ENCODE measurements around the gene HERC6. TPM values are rescaled to one million over a fixed set of nuclear protein-coding genes. Genes with fewer than 3 reads are reported as not detected.
"Not testable (repeated sequence)": the region's sequence is repeated elsewhere in the genome, so short reads cannot be mapped to it uniquely, and the experiment has no call there.

The HERC6 gene
- total RNA-seq (21.5 TPM), polyA plus RNA-seq (10 to 100 TPM; 21.2 to 37.6 (median 26.6) TPM)

DNA sequence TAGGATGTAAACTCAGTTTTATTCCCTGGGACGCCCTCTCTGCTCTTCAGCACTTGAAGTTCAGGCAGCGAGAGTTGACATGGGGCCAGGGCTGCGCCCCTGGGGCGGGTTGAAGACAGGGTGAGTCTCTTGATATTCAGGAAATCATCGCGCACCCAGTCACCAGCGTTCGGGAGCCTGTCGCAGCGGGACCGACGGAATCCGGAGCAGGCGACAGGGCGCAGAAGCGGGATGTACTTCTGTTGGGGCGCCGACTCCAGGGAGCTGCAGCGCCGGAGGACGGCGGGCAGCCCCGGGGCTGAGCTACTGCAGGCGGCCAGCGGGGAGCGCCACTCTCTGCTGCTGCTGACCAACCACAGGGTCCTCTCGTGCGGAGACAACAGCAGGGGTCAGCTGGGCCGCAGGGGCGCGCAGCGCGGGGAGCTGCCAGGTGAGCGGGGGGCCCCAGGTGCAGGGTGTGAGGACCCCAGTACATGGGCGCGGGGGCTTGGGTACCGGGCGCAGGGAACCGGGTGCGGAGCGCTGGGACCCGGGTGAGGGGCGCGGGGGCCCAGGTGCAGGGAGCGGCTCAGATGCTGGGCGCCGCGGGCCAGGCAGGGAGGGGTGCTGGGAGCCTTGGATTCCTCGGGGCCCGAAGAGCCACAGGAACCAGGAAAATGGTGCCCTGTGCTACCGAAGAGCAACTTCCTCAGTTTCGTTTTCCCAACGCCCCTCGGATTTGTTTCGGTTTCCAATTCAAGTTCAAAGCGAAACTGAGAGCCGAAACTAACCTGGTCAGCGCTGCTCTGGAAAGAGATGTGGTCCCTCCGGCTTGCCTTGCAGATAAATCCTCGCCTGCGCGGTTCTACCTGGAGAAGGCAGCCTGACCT is at the start of gene HERC6:
Gene HERC6 (plus strand): TSS at position 162 of the 869 bp plus-strand sequence. CDS start 70 bp downstream, at position 232.
- DNase-seq = peak; percentile 70 to 94 (median 74)
- Mint-ChIP-seq H3K27me3 (peaks cover 4% of the 10 kb centered on the region), H3K4me3 (peak within 1 kb of the TSS; percentile 87 to 97 (median 95)), H3K27ac (peak within 1 kb of the TSS; percentile 94 to 98 (median 96)), H3K36me3 (peaks cover 6% of the 10 kb centered on the region), H3K9me3 (no peaks in the 10 kb centered on the region), H3K4me1 (peaks cover 14 to 51% (median 43%) of the 10 kb centered on the region in 4 donors)
- Histone ChIP-seq H3K9me3 (ENCODE audit: control insufficient read depth in 2 of 2, low read length in 2 of 2) (no peaks in the 10 kb centered on the region), H3K36me3 (ENCODE audit: control insufficient read depth, insufficient read depth, low read length) (peaks cover 3% of the 10 kb centered on the region), H3K4me3 (ENCODE audit: low read depth, low read length) (peak within 1 kb of the TSS; percentile 95), H3K4me1 (ENCODE audit: control insufficient read depth, insufficient read depth, low read length, poor library complexity, severe bottlenecking) (peaks cover 37% of the 10 kb centered on the region), H3K27me3 (ENCODE audit: control insufficient read depth, insufficient read depth, low read length) (no peaks in the 10 kb centered on the region), H3K27ac (ENCODE audit: insufficient read depth, low read length, poor library complexity, severe bottlenecking) (peak within 1 kb of the TSS; percentile 92)
- peak; percentile 49 to 54 for ATAC-seq (ENCODE audit: low read depth in 2 of 2)

DNA sequence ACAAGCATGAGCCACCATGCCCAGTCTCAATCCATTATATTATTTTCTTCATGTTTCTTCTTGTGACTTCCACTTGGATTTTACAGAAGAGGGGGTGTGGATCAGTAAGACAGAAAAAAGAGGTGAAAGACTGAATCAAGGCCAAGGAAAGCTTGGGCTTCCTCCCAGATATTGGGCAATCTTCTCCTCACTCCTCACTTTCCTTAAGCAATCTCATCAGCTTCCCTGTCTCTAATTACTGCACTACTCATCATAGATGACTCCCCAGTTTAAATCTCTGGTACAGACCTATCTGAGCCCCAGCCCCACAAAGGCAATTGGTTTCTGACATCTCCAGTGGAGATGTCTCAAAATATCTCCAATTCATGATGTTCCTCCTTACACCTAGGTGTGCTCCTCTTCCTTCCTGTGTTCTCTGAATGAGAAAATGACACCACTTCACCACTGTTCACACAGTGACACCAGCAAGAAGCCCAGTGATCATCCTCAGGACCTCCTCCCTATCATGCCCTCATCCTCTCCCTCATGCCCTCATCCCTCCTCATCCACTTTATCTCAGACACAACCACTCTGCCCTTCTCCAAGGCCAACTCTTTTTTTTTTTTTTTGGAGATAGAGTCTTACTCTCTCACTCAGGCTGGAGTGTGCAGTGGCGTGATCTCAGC is 44.8 kb upstream of the HERC6 start:
- Mint-ChIP-seq H3K4me1 (peaks cover 0 to 5% (median 0%) of the 10 kb centered on the region in 4 donors), H3K9me3 (peaks cover 0 to 1% (median 0%) of the 10 kb centered on the region in 7 donors), H3K27me3 (peaks cover 13% of the 10 kb centered on the region), H3K36me3 (peaks cover 3% of the 10 kb centered on the region), H3K4me3 (no peak overlapping the region), H3K27ac (no peak overlapping the region)
- ATAC-seq (ENCODE audit: low read depth in 2 of 2) (no peak), DNase-seq (peak in 1 of 3 donors; percentile 33)
- H3K4me1 ChIP-seq (ENCODE audit: control insufficient read depth, insufficient read depth, low read length, poor library complexity, severe bottlenecking) = no peaks in the 10 kb centered on the region
- H3K27me3 ChIP-seq (ENCODE audit: control insufficient read depth, insufficient read depth, low read length) = no peaks in the 10 kb centered on the region
- no peak overlapping the region for H3K4me3 ChIP-seq (ENCODE audit: low read depth, low read length)
- H3K9me3 ChIP-seq (ENCODE audit: control insufficient read depth in 2 of 2, low read length in 2 of 2) = no peaks in the 10 kb centered on the region
- no peak overlapping the region for H3K27ac ChIP-seq (ENCODE audit: insufficient read depth, low read length, poor library complexity, severe bottlenecking)
- no peaks in the 10 kb centered on the region for H3K36me3 ChIP-seq (ENCODE audit: control insufficient read depth, insufficient read depth, low read length)

DNA sequence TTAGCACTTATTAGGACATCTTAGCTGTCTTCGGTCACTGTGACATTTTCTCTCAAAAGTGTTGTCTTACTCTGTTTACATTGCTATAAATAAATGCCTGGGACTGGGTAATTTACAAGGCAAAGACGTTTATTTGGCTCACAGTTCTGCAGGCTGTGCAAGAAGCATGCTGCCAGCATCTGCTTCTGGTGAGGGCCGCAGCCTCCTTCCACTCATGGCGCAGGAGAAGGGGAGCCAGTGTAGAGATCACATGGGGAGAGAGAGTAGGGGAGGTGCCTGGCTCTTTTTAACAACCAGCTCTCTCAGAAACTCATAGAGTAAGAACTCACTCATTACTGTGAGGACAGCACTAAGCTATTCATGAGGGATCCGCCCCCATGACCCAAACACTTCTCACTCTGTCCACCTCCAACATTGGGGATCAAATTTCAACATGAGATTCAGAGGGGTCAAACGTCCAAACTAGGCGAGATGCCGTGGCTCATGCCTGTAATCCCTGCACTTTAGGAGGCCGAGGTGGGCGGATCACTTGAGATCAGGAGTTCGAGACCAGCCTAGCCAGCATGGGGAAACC is 43.5 kb upstream of the HERC6 start:
- ATAC-seq (ENCODE audit: low read depth in 2 of 2) (no peak), DNase-seq (no peak)
- peaks cover 13% of the 10 kb centered on the region for H3K27me3 Mint-ChIP-seq
- H3K9me3 Mint-ChIP-seq = peaks cover 0 to 1% (median 0%) of the 10 kb centered on the region in 7 donors
- peaks cover 0 to 5% (median 0%) of the 10 kb centered on the region in 4 donors for H3K4me1 Mint-ChIP-seq
- Histone ChIP-seq H3K9me3 (ENCODE audit: control insufficient read depth in 2 of 2, low read length in 2 of 2) (no peaks in the 10 kb centered on the region), H3K4me1 (ENCODE audit: control insufficient read depth, insufficient read depth, low read length, poor library complexity, severe bottlenecking) (no peaks in the 10 kb centered on the region), H3K4me3 (ENCODE audit: low read depth, low read length) (no peak overlapping the region), H3K27me3 (ENCODE audit: control insufficient read depth, insufficient read depth, low read length) (no peaks in the 10 kb centered on the region), H3K36me3 (ENCODE audit: control insufficient read depth, insufficient read depth, low read length) (no peaks in the 10 kb centered on the region), H3K27ac (ENCODE audit: insufficient read depth, low read length, poor library complexity, severe bottlenecking) (no peak overlapping the region)
- H3K36me3 Mint-ChIP-seq = peaks cover 3% of the 10 kb centered on the region
- H3K27ac Mint-ChIP-seq = no peak overlapping the region
- no peak overlapping the region for H3K4me3 Mint-ChIP-seq

DNA sequence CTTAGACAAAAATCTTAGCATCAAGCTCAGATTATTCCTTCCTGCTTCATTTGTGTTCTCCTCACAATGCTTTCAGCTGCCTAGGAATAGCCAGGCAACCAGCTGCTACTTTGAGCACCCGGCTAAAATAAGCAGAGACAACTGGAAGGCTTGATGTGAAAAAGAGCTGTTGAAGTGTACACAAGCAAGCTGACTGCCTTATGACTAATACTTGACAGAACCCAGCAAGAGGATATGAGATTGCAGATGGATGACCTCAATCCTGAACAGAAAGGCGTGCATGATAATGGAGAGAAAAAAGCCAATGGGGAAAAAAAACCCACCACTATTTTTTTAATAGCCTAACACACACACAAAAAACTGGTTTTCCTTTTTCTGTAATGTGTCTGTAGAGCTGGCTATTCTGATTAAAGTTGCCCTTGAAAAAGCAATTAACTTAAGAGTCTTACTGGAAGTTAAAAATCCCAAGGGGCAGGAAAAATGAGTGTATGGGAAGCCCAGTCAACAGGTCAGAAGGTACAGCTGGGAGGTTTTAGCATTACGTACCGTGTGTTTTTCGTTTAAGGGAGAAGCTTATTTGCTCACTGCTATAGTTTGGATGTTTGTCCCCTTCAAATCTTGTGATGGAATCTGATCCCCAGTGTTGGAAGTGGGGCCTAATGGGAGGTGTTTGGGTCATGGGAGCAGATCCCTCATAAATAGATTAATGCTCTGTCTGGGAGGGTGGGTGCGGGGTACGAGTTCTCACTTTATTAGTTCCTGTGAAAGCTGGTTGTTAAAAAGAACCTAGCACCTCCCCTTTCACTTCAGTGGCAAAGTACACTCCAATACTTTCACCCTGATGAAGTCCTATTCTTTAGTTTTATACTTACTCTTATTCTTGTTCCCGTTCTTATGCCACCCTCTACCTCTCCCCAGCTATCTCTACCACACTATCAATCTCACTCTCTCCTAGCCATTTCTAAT is 37.1 kb upstream of the HERC6 start:
- no peak for ATAC-seq (ENCODE audit: low read depth in 2 of 2)
- H3K4me1 Mint-ChIP-seq = no peaks in the 10 kb centered on the region
- Histone ChIP-seq H3K27me3 (ENCODE audit: control insufficient read depth, insufficient read depth, low read length) (no peaks in the 10 kb centered on the region), H3K4me3 (ENCODE audit: low read depth, low read length) (no peak overlapping the region), H3K36me3 (ENCODE audit: control insufficient read depth, insufficient read depth, low read length) (no peaks in the 10 kb centered on the region), H3K27ac (ENCODE audit: insufficient read depth, low read length, poor library complexity, severe bottlenecking) (no peak overlapping the region), H3K4me1 (ENCODE audit: control insufficient read depth, insufficient read depth, low read length, poor library complexity, severe bottlenecking) (no peaks in the 10 kb centered on the region), H3K9me3 (ENCODE audit: control insufficient read depth in 2 of 2, low read length in 2 of 2) (no peaks in the 10 kb centered on the region)
- H3K4me3 Mint-ChIP-seq = no peak overlapping the region
- no peak overlapping the region for H3K27ac Mint-ChIP-seq
- no peaks in the 10 kb centered on the region for H3K9me3 Mint-ChIP-seq
- DNase-seq = no peak
- H3K27me3 Mint-ChIP-seq = peaks cover 7% of the 10 kb centered on the region
- no peaks in the 10 kb centered on the region for H3K36me3 Mint-ChIP-seq

DNA sequence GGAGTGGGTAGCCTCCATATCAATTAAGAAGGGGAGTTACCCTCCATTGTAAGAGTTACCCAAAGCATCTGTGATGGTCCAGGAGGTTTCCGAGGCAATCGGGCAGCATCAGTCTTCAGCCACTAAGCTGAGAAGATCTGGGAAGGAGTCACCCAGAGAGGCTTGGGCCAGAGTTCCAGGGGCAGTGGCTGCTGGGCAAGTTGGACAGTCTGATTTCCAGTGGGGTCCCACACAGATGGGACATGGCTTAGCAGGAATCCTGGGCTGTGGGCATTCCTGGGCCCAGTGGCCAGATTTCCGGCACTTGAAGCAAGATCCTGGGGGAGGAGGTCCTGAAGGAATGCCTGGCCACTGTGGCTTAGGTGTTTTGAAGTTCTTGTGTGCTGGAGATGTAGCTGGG is 31.8 kb upstream of the HERC6 start:
- H3K9me3 Mint-ChIP-seq; H3K36me3 ChIP-seq (ENCODE audit: control insufficient read depth, insufficient read depth, low read length): not testable (repeated sequence)

DNA sequence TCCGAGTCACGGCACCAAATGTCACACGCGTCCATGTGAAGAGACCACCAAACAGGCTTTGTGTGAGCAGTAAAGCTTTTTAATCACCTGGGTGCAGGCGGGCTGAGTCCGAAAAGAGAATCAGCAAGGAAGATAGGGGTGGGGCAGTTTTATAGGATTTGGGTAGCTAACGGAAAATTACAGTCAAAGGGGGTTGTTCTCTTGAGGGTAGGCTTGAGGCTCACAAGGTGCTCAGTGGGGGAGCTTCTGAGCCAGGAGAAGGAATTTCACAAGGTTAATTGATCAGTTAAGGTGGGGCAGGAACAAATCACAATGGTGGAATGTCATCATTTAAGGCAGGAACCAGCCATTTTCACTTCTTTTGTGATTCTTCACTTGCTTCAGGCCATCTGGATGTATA is 29.9 kb upstream of the HERC6 start:
- not testable (repeated sequence) for H3K4me3 Mint-ChIP-seq; H3K27me3 Mint-ChIP-seq; ATAC-seq (ENCODE audit: low read depth in 2 of 2); H3K4me1 ChIP-seq (ENCODE audit: control insufficient read depth, insufficient read depth, low read length, poor library complexity, severe bottlenecking); H3K36me3 ChIP-seq (ENCODE audit: control insufficient read depth, insufficient read depth, low read length); H3K27ac ChIP-seq (ENCODE audit: insufficient read depth, low read length, poor library complexity, severe bottlenecking); H3K4me3 ChIP-seq (ENCODE audit: low read depth, low read length); H3K36me3 Mint-ChIP-seq; H3K27me3 ChIP-seq (ENCODE audit: control insufficient read depth, insufficient read depth, low read length); DNase-seq; H3K27ac Mint-ChIP-seq; H3K9me3 ChIP-seq (ENCODE audit: control insufficient read depth in 2 of 2, low read length in 2 of 2); H3K9me3 Mint-ChIP-seq; H3K4me1 Mint-ChIP-seq

More for the DNA sequence above, 31.8 kb upstream of the HERC6 start:
- not testable (repeated sequence) for H3K27ac Mint-ChIP-seq; H3K4me1 Mint-ChIP-seq; H3K4me3 Mint-ChIP-seq; H3K4me3 ChIP-seq (ENCODE audit: low read depth, low read length); H3K27ac ChIP-seq (ENCODE audit: insufficient read depth, low read length, poor library complexity, severe bottlenecking); H3K27me3 ChIP-seq (ENCODE audit: control insufficient read depth, insufficient read depth, low read length); H3K27me3 Mint-ChIP-seq; H3K36me3 Mint-ChIP-seq; DNase-seq; ATAC-seq (ENCODE audit: low read depth in 2 of 2); H3K9me3 ChIP-seq (ENCODE audit: control insufficient read depth in 2 of 2, low read length in 2 of 2); H3K4me1 ChIP-seq (ENCODE audit: control insufficient read depth, insufficient read depth, low read length, poor library complexity, severe bottlenecking)

DNA sequence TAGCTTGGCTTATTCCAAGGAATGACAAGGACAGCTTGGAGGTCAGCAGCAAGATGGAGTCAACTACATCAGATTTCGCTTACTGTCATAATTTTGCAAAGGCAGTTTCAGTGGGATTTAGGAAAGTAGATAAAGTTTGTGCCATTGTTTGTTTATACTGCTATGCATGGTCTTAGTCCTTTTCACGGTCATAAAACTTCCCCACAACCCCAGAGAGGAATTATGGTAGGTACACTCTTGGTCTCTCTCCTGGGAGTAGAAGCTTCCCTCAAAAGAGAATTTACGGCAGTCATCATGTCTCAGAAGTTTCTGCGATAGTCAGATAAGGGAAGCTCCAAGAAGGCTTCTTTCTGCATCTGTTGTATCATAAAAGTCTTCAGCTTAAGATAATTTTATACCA is 27.9 kb upstream of the HERC6 start:
- ATAC-seq (ENCODE audit: low read depth in 2 of 2) (no peak), DNase-seq (no peak)
- H3K27ac ChIP-seq (ENCODE audit: insufficient read depth, low read length, poor library complexity, severe bottlenecking) = no peak overlapping the region
- no peaks in the 10 kb centered on the region for H3K36me3 ChIP-seq (ENCODE audit: control insufficient read depth, insufficient read depth, low read length)
- no peak overlapping the region for H3K27ac Mint-ChIP-seq
- no peaks in the 10 kb centered on the region for H3K36me3 Mint-ChIP-seq
- H3K4me3 Mint-ChIP-seq = no peak overlapping the region
- H3K27me3 ChIP-seq (ENCODE audit: control insufficient read depth, insufficient read depth, low read length) = no peaks in the 10 kb centered on the region
- H3K4me1 Mint-ChIP-seq = no peaks in the 10 kb centered on the region
- H3K9me3 ChIP-seq (ENCODE audit: control insufficient read depth in 2 of 2, low read length in 2 of 2) = peaks cover 7 to 12% of the 10 kb centered on the region in 2 experiments
- H3K4me3 ChIP-seq (ENCODE audit: low read depth, low read length) = no peak overlapping the region
- no peaks in the 10 kb centered on the region for H3K4me1 ChIP-seq (ENCODE audit: control insufficient read depth, insufficient read depth, low read length, poor library complexity, severe bottlenecking)
- H3K9me3 Mint-ChIP-seq = peaks cover 0 to 7% (median 0%) of the 10 kb centered on the region in 7 donors
- no peaks in the 10 kb centered on the region for H3K27me3 Mint-ChIP-seq
